ENCODE data around the gene UBA1. TPM values are rescaled to one million over a fixed set of nuclear protein-coding genes. Genes with fewer than 3 reads are reported as not detected.

UBA1 gene
- polyA plus RNA-seq, 4 donors: 227 to 263 (median 240) TPM

DNA sequence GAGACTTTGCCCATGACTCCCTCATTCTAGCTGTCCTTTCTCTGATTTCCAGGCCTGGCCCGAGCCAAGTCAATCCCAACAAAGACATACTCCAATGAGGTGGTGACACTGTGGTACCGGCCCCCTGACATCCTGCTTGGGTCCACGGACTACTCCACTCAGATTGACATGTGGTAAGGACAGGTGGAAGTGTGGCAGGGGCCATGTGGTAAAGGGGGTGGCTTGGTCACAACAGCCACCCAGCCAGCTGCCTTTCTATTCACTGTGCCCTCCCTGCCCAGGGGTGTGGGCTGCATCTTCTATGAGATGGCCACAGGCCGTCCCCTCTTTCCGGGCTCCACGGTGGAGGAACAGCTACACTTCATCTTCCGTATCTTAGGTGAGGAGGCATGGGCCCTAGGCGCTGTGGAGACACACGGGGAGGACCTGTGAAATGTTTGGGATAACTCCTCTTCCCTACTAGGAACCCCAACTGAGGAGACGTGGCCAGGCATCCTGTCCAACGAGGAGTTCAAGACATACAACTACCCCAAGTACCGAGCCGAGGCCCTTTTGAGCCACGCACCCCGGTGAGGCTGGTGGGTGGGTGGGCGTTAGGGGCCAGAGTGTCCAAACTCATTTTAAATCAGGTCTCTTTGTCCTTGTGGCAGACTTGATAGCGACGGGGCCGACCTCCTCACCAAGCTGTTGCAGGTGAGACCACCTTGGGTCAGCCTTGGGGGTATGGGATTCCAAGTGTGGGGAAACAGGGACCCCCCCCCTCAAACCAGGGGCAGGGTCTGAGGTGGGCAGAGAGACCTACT lies 33.1 kb downstream of the UBA1 start:
- DNase-seq (ENCODE audit: low read depth in 4 of 4, low spot score in 3 of 4): no peak

DNA sequence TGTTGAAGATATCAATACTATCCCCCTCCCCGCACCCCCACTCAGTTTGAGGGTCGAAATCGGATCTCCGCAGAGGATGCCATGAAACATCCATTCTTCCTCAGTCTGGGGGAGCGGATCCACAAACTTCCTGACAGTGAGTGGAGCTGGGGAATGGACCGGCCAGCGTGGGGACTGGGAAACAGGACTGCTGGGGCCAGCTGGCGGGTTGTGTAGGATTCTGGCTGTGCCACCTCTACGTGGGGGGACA lies 33.6 kb downstream of the UBA1 start:
- DNase-seq (ENCODE audit: low read depth in 4 of 4, low spot score in 3 of 4): no peak

DNA sequence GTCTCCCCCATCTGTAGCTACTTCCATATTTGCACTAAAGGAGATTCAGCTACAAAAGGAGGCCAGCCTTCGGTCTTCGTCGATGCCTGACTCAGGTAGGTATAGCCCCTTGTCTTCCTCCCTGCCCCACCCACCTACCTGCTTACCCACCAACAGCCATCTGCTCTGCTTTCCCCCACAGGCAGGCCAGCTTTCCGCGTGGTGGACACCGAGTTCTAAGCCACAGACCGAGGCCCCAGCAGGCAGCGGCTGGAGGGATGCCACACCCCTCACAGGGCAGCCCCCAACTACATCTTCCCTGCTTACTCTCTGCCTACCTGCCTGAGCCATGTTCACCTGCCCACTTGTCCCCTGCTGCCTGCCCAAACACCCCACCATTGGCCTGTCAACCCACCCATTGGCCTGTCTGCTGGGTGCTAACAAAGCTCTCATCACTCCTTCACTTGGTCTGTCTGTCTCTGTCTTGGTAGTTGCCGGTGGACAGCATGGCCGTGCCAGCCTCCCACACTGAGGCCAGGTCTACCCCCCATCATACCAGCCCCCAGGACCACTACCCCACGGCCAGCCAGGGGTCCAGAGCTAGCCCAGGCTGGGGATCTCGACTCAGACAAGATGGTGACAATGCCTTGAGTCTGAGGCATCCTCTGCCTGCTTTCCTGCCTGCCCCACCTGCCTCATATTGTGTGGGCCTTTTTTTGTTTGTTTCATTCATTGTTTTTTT lies 35.1 kb downstream of the UBA1 start:
- no peak for DNase-seq (ENCODE audit: low read depth in 4 of 4, low spot score in 3 of 4)

DNA sequence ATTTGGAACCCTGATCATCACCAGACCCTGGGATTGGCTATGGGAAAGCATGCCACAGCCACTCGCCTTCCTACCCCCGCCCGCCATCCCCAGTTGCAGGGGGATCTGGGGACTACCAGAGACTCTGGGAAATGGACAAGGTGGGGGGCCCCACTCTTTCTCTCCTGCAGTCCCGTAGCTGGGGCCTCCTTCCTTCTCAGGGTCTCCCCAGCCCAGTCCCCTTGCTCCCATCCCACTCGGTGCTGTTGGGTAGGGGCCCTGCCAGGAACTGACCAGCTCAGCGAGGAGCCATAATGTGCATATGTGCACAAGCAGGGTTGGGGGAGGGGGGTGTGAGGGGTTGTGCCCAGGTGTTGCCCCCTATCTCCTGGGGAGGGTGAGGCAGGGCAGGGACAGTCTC lies 35.8 kb downstream of the UBA1 start:
- no peak for DNase-seq (ENCODE audit: low read depth in 4 of 4, low spot score in 3 of 4)

- DNase-seq (ENCODE audit: low read depth in 4 of 4, low spot score in 3 of 4): no peak
These were observed 36.7 kb downstream of the UBA1 start for GRCh38 chrX:47230136-47230868.

DNA sequence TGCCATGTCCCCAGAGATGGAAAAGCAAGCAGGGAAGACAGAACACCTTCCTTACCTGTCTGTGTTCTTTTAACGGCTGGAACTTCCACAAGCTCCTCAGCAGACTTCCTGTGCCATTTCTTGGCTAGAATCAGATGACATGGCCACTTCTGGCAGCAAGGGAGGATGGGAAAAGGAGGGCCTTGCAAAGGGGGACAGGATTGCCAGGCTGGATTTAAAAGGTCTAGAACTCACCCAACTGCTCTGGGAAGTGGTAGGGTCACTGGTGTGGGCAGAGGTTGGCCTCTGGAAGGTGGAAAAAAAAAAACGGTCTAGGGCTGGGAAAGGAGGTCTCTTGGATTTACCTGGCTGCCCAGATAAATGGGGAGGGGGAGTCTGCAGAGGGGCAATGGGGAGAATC lies 37.5 kb downstream of the UBA1 start:
- DNase-seq (ENCODE audit: low read depth in 4 of 4, low spot score in 3 of 4): no peak

DNA sequence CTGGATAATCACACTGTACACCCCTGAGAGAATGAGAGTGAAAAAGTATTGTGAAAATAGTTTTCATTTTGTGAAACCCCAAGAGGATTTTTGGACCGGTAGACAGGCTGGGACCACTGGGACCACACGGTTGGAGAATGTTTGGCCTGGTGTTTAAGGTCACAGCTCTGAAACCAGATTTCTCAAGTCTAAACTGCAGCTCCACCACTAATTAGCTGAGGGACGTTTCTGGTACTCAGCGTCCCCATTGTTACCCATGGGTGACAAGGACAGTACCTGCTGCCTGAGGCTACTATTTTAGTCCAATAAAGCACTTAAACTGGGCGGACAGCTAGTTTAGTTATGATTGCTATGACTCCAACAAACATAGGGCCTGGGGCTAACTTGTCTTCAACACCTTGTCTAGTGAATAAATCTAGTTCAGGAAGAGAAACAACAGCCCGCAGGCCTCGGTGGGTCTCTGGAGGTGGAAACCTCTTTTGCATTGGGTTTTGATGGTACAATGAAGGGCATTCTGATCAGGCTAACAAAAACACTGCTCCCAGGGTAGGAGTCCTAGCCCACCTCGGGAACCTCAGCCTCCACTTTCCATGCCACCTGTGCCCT lies 38.7 kb downstream of the UBA1 start:
- DNase-seq (ENCODE audit: low read depth in 4 of 4, low spot score in 3 of 4): no peak

GRCh38 chrX:47232803-47233332 lies 39.2 kb downstream of the UBA1 start, which contains the start of gene USP11:
Gene USP11, plus strand, starts transcription at chrX:47233009. Its CDS starts 35 bp downstream, at chrX:47233044.
- peak in 1 of 4 donors; percentile 46 for DNase-seq (ENCODE audit: low read depth in 4 of 4, low spot score in 3 of 4)

DNA sequence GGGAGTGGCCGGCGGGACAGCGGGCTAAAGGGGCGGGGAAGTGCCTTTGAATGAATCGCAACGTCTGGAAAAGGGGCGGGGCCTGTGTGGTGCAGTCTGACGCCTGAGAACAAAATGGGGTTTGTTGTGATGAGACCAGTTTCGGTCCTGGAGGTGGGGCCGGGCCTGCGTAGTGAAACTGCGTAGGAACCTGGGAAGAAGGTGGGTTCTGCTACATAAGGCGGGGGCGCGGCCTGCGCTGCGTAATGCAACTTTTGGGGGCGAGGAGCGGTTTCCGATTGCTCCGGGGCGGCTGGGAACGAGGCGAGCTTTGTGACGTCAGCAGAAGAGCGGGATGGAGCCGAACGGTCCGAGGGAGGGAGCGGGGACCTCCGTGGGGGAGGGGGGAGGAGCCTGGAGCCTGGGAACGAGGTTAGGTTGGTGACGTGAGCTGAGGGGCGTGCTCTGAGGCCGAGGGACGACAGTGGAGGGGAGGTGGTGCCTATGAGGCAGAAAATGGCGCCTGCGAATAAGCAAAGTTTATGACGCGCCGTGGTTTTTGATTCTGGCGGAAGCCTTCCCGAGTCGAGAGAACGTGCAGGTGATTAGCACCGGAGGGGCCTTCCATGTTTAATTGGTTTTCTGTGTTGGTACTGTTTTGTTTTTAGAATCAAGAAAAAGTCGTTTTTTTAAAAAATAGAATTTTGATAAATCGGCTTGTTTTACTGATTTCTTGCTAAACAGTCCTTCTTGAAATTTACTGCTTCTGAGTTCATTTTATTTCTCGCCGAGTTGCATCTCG lies 39.9 kb downstream of the UBA1 start:
- peak; percentile 82 to 86 (median 84) for DNase-seq (ENCODE audit: low read depth in 4 of 4, low spot score in 3 of 4)

GRCh38 chrX:47234583-47234982 lies 41.0 kb downstream of the UBA1 start:
- no peak for DNase-seq (ENCODE audit: low read depth in 4 of 4, low spot score in 3 of 4)

- no peak for DNase-seq (ENCODE audit: low read depth in 4 of 4, low spot score in 3 of 4)
These were observed 42.1 kb downstream of the UBA1 start for GRCh38 chrX:47235691-47236103.

DNA sequence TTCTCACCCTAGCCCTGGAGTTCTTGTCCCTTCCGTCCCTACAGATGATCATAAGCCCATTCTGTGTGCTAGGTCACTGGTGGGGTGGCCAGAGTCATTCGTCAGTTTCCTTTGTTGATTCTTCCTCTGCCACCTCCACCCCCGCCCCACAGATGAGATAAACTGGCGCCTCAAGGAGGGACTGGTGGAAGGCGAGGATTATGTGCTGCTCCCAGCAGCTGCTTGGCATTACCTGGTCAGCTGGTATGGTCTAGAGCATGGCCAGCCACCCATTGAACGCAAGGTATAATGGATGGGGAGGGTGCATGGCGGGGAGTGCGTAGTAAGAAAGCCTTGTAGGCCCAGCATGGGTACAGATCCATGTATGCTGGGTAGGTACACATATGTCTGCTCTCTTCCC lies 45.6 kb downstream of the UBA1 start:
- DNase-seq (ENCODE audit: low read depth in 4 of 4, low spot score in 3 of 4): no peak

- DNase-seq (ENCODE audit: low read depth in 4 of 4, low spot score in 3 of 4): no peak
These were observed 46.4 kb downstream of the UBA1 start for GRCh38 chrX:47239898-47240545.

- DNase-seq (ENCODE audit: low read depth in 4 of 4, low spot score in 3 of 4): no peak
These were observed 47.0 kb downstream of the UBA1 start for GRCh38 chrX:47240619-47241018.

DNA sequence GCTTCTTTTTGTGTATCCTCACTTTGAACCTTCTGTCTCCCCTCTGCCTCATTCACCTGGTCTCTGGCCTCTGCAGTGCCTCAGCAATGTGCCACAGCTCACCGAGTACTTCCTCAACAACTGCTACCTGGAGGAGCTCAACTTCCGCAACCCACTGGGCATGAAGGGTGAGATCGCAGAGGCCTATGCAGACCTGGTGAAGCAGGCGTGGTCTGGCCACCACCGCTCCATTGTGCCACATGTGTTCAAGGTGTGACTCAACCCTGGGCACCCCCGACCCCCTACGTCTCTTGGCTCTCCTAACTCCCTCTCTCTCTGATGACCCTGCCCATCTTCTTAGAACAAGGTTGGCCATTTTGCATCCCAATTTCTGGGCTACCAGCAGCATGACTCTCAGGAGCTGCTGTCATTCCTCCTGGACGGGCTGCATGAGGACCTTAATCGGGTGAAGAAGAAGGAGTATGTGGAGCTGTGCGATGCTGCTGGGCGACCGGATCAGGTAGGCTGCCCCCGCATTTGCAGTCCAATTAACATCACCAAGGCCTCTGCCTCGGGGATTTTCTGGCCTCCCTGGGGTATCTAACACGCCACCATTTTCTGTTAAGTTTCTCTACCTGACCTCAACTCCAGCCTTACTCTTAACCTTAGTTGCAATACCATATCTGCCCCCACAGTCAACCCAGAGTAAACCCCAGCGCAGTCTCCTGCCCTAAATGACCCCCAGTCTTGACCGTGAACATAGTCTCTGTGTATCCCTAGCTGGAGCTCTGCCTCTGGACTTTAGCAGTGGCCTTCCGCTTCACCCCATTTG lies 47.8 kb downstream of the UBA1 start:
- DNase-seq (ENCODE audit: low read depth in 4 of 4, low spot score in 3 of 4): no peak

- no peak for DNase-seq (ENCODE audit: low read depth in 4 of 4, low spot score in 3 of 4)
These were observed 48.7 kb downstream of the UBA1 start for GRCh38 chrX:47242321-47242720.

GRCh38 chrX:47243351-47243750 lies 49.7 kb downstream of the UBA1 start:
- no peak for DNase-seq (ENCODE audit: low read depth in 4 of 4, low spot score in 3 of 4)

- no peak for DNase-seq (ENCODE audit: low read depth in 4 of 4, low spot score in 3 of 4)
These were observed 51.0 kb downstream of the UBA1 start for GRCh38 chrX:47244676-47245075.

GRCh38 chrX:47245156-47245555 lies 51.5 kb downstream of the UBA1 start:
- DNase-seq (ENCODE audit: low read depth in 4 of 4, low spot score in 3 of 4): no peak

Data from right renal pelvis (tissue), 4 donors.